Body of pancreas (tissue), 4 donors: ENCODE results near the gene SNX12.

ENCODE experiments used
- POLR2A ChIP-seq, 3 donors: fragments of 450-650 bp; IDR thresholded peaks; one replicate each; pipeline ENCODE4 v1.6.1; 2016; ENCODE audit warnings: antibody characterized with exemption in 3 of 3, mild to moderate bottlenecking in 2 of 3
- TF ChIP-seq, protein P1 (sequence below), 7 experiments: fragments of 450-650 bp in 4 of 7; fragments of 200-600 bp in 3 of 7; sonication (generic) in 3 of 7; IDR thresholded peaks; one replicate each; pipeline ENCODE4 v1.5.1; 2016 to 2019; ENCODE audit warnings: antibody characterized with exemption in 7 of 7

DNA sequence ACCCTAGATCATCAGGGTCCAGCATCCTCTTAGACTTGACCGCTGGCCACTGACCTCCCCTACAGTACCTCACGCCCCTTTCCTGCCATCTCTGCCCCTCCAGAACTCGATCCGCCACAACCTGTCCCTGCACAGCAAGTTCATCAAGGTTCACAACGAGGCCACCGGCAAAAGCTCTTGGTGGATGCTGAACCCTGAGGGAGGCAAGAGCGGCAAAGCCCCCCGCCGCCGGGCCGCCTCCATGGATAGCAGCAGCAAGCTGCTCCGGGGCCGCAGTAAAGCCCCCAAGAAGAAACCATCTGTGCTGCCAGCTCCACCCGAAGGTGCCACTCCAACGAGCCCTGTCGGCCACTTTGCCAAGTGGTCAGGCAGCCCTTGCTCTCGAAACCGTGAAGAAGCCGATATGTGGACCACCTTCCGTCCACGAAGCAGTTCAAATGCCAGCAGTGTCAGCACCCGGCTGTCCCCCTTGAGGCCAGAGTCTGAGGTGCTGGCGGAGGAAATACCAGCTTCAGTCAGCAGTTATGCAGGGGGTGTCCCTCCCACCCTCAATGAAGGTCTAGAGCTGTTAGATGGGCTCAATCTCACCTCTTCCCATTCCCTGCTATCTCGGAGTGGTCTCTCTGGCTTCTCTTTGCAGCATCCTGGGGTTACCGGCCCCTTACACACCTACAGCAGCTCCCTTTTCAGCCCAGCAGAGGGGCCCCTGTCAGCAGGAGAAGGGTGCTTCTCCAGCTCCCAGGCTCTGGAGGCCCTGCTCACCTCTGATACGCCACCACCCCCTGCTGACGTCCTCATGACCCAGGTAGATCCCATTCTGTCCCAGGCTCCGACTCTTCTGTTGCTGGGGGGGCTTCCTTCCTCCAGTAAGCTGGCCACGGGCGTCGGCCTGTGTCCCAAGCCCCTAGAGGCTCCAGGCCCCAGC, 32.7 kb upstream of the SNX12 start:
- TF ChIP-seq, protein P1, sequence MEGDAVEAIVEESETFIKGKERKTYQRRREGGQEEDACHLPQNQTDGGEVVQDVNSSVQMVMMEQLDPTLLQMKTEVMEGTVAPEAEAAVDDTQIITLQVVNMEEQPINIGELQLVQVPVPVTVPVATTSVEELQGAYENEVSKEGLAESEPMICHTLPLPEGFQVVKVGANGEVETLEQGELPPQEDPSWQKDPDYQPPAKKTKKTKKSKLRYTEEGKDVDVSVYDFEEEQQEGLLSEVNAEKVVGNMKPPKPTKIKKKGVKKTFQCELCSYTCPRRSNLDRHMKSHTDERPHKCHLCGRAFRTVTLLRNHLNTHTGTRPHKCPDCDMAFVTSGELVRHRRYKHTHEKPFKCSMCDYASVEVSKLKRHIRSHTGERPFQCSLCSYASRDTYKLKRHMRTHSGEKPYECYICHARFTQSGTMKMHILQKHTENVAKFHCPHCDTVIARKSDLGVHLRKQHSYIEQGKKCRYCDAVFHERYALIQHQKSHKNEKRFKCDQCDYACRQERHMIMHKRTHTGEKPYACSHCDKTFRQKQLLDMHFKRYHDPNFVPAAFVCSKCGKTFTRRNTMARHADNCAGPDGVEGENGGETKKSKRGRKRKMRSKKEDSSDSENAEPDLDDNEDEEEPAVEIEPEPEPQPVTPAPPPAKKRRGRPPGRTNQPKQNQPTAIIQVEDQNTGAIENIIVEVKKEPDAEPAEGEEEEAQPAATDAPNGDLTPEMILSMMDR (IDR thresholded peaks at IDR 0.05), result no peak
- no peak for TF ChIP-seq POLR2A (IDR thresholded peaks at IDR 0.05)
